Measurements from ENCODE around the gene LINC01488.

The LINC01488 gene

GRCh38 chr11:69531071-69531716 is 49.7 kb downstream of the LINC01488 start:
- DNase-seq (ENCODE audit: low read depth) = no peak

- DNase-seq (ENCODE audit: low read depth) = no peak
Measured at GRCh38 chr11:69531717-69532088, 50.2 kb downstream of the LINC01488 start.

GRCh38 chr11:69533296-69534165 is 52.1 kb downstream of the LINC01488 start:
- DNase-seq (ENCODE audit: low read depth) = no peak

GRCh38 chr11:69534166-69534530 is 52.7 kb downstream of the LINC01488 start:
- no peak for DNase-seq (ENCODE audit: low read depth)

- DNase-seq (ENCODE audit: low read depth) = no peak
Measured at GRCh38 chr11:69535908-69536307, 54.4 kb downstream of the LINC01488 start.

- DNase-seq (ENCODE audit: low read depth) = no peak
Measured at GRCh38 chr11:69536406-69536805, 54.9 kb downstream of the LINC01488 start.

- DNase-seq (ENCODE audit: low read depth) = no peak
Measured at GRCh38 chr11:69537126-69537525, 55.7 kb downstream of the LINC01488 start.

GRCh38 chr11:69537855-69538640 is 56.6 kb downstream of the LINC01488 start:
- no peak for DNase-seq (ENCODE audit: low read depth)

- DNase-seq (ENCODE audit: low read depth) = no peak
Measured at GRCh38 chr11:69538854-69539253, 57.4 kb downstream of the LINC01488 start.

- DNase-seq (ENCODE audit: low read depth) = no peak
Measured at GRCh38 chr11:69539416-69540117, 58.1 kb downstream of the LINC01488 start.

- DNase-seq (ENCODE audit: low read depth) = no peak
Measured at GRCh38 chr11:69540118-69541000, 58.9 kb downstream of the LINC01488 start.

GRCh38 chr11:69541001-69541285 is 59.5 kb downstream of the LINC01488 start:
- DNase-seq (ENCODE audit: low read depth) = no peak

GRCh38 chr11:69541501-69542313 is 60.2 kb downstream of the LINC01488 start:
- peak; percentile 44 for DNase-seq (ENCODE audit: low read depth)

- no peak for DNase-seq (ENCODE audit: low read depth)
Measured at GRCh38 chr11:69542314-69543168, 61.1 kb downstream of the LINC01488 start.

Data from ELR (cell line).